Measurements from ENCODE around the gene SCML1.

DNA sequence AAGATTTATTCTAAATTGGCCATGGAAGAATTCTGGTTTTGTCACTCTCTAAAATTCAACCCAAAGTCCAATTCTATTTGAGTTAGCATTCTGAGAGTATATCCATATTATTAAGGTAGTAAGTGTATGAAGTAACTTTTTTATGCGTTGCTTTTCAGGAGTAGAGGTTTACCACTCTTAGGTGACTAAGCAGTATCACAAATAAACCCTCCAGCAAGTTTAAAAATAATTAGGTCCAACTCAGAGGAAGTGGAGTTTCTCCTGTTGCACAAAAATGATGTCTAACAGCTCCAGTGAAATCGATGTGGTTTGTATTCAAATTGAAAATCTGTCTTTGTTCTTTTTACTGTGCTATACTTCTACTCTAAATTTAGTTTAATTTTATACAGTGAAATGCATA is 6.6 kb downstream of the SCML1 start:
- TF ChIP-seq, protein P1, sequence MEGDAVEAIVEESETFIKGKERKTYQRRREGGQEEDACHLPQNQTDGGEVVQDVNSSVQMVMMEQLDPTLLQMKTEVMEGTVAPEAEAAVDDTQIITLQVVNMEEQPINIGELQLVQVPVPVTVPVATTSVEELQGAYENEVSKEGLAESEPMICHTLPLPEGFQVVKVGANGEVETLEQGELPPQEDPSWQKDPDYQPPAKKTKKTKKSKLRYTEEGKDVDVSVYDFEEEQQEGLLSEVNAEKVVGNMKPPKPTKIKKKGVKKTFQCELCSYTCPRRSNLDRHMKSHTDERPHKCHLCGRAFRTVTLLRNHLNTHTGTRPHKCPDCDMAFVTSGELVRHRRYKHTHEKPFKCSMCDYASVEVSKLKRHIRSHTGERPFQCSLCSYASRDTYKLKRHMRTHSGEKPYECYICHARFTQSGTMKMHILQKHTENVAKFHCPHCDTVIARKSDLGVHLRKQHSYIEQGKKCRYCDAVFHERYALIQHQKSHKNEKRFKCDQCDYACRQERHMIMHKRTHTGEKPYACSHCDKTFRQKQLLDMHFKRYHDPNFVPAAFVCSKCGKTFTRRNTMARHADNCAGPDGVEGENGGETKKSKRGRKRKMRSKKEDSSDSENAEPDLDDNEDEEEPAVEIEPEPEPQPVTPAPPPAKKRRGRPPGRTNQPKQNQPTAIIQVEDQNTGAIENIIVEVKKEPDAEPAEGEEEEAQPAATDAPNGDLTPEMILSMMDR (conservative IDR thresholded peaks at IDR 0.05; ENCODE audit: low read length), result no peak
- no peak for TF ChIP-seq EZH2phosphoT487 (IDR thresholded peaks at IDR 0.05; ENCODE audit: borderline replicate concordance, low read depth, low read length)

Measured in OCI-LY7 (cell line).